ENCODE measurements around the gene PPARG. TPM values are rescaled to one million over a fixed set of nuclear protein-coding genes. Genes with fewer than 3 reads are reported as not detected.

Gene PPARG
- total and polyA plus RNA-seq, 2 experiments from 2014 or later, result 0.15 to 0.42 TPM

DNA sequence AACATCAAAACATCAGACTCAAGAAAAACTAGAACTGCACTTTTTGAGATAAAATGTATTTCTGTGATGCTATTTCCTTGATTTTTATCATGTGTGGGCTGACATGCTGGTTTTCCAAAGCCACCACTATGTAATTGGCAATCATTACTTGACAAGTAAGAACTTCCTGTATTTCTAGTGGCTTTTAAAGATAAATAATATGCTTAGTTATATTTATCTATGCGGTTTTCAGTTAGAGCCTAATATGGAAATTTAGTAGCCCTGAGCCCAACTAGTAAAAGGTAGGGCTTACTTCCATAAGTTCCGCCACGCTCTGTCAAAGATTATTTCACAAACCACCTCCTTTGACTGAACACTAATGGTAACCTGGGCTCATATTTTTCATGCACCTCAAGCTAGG is 91.6 kb downstream of the PPARG start (continued):
- TF ChIP-seq, protein P1, sequence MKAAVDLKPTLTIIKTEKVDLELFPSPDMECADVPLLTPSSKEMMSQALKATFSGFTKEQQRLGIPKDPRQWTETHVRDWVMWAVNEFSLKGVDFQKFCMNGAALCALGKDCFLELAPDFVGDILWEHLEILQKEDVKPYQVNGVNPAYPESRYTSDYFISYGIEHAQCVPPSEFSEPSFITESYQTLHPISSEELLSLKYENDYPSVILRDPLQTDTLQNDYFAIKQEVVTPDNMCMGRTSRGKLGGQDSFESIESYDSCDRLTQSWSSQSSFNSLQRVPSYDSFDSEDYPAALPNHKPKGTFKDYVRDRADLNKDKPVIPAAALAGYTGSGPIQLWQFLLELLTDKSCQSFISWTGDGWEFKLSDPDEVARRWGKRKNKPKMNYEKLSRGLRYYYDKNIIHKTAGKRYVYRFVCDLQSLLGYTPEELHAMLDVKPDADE (IDR thresholded peaks at IDR 0.05), result no peak
- TF ChIP-seq STAT1 (IDR thresholded peaks at IDR 0.05; ENCODE audit: unreplicated experiment), result no peak
- TF ChIP-seq JUNB (IDR thresholded peaks at IDR 0.05; ENCODE audit: unreplicated experiment), result no peak
- no peak for TF ChIP-seq POLR2AphosphoS5 (IDR thresholded peaks at IDR 0.05; ENCODE audit: low read depth)

GRCh38 chr3:12381199-12381598 is 92.3 kb downstream of the PPARG start:
- Histone ChIP-seq H3K4me3 (no peak overlapping the region), H3K27ac (ENCODE audit: low read depth) (no peak overlapping the region), H3F3A (replicated peaks; ENCODE audit: low read depth) (no peaks in the 10 kb centered on the region), H3K79me2 (replicated peaks; ENCODE audit: insufficient read depth) (no peaks in the 10 kb centered on the region), H4K20me1 (replicated peaks; ENCODE audit: insufficient read depth) (no peaks in the 10 kb centered on the region), H3K4me1 (ENCODE audit: insufficient read depth) (no peaks in the 10 kb centered on the region), H3K27me3 (ENCODE audit: insufficient read depth) (no peaks in the 10 kb centered on the region), H2AFZ (no peak overlapping the region), H3K4me2 (no peak overlapping the region), H3K36me3 (ENCODE audit: insufficient read depth) (no peaks in the 10 kb centered on the region), H3K9me2 (ENCODE audit: insufficient read depth) (no peaks in the 10 kb centered on the region)
- Mint-ChIP-seq H3K36me3 (ENCODE audit: low read depth) (no peaks in the 10 kb centered on the region), H3K4me3 (no peak overlapping the region), H3K9me3 (no peaks in the 10 kb centered on the region), H3K27ac (no peak overlapping the region), H3K27me3 (ENCODE audit: insufficient read depth, low read depth, poor library complexity) (no peaks in the 10 kb centered on the region), H3K4me1 (no peaks in the 10 kb centered on the region)
- ATAC-seq (no peak), DNase-seq (ENCODE audit: low spot score) (no peak)
- TF ChIP-seq STAT1 (IDR thresholded peaks at IDR 0.05; ENCODE audit: unreplicated experiment), result no peak
- no peak for TF ChIP-seq JUNB (IDR thresholded peaks at IDR 0.05; ENCODE audit: unreplicated experiment)
- TF ChIP-seq EZH2 (IDR thresholded peaks at IDR 0.05; ENCODE audit: low read depth, unreplicated experiment), result no peak
- TF ChIP-seq, protein P2, sequence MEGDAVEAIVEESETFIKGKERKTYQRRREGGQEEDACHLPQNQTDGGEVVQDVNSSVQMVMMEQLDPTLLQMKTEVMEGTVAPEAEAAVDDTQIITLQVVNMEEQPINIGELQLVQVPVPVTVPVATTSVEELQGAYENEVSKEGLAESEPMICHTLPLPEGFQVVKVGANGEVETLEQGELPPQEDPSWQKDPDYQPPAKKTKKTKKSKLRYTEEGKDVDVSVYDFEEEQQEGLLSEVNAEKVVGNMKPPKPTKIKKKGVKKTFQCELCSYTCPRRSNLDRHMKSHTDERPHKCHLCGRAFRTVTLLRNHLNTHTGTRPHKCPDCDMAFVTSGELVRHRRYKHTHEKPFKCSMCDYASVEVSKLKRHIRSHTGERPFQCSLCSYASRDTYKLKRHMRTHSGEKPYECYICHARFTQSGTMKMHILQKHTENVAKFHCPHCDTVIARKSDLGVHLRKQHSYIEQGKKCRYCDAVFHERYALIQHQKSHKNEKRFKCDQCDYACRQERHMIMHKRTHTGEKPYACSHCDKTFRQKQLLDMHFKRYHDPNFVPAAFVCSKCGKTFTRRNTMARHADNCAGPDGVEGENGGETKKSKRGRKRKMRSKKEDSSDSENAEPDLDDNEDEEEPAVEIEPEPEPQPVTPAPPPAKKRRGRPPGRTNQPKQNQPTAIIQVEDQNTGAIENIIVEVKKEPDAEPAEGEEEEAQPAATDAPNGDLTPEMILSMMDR (conservative IDR thresholded peaks at IDR 0.05; ENCODE audit: low read depth in 2 of 2), result no peak
- TF ChIP-seq, protein P1 (IDR thresholded peaks at IDR 0.05), result no peak
- no peak for TF ChIP-seq ZNF331 (CRISPR knock-in tag; IDR thresholded peaks at IDR 0.05; ENCODE audit: low read depth)
- TF ChIP-seq NANOG (IDR thresholded peaks at IDR 0.05; ENCODE audit: borderline replicate concordance), result no peak
- TF ChIP-seq, protein P3, sequence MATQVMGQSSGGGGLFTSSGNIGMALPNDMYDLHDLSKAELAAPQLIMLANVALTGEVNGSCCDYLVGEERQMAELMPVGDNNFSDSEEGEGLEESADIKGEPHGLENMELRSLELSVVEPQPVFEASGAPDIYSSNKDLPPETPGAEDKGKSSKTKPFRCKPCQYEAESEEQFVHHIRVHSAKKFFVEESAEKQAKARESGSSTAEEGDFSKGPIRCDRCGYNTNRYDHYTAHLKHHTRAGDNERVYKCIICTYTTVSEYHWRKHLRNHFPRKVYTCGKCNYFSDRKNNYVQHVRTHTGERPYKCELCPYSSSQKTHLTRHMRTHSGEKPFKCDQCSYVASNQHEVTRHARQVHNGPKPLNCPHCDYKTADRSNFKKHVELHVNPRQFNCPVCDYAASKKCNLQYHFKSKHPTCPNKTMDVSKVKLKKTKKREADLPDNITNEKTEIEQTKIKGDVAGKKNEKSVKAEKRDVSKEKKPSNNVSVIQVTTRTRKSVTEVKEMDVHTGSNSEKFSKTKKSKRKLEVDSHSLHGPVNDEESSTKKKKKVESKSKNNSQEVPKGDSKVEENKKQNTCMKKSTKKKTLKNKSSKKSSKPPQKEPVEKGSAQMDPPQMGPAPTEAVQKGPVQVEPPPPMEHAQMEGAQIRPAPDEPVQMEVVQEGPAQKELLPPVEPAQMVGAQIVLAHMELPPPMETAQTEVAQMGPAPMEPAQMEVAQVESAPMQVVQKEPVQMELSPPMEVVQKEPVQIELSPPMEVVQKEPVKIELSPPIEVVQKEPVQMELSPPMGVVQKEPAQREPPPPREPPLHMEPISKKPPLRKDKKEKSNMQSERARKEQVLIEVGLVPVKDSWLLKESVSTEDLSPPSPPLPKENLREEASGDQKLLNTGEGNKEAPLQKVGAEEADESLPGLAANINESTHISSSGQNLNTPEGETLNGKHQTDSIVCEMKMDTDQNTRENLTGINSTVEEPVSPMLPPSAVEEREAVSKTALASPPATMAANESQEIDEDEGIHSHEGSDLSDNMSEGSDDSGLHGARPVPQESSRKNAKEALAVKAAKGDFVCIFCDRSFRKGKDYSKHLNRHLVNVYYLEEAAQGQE (IDR thresholded peaks at IDR 0.05; ENCODE audit: unreplicated experiment), result no peak
